ENCODE measurements around the gene ADGRG6.
A peak's percentile ranks its signal among the peaks of the same experiment; 100 is the strongest.

ADGRG6 gene

GRCh38 chr6:142373268-142374090 is 71.7 kb downstream of the ADGRG6 start:
- TF ChIP-seq CTCF (IDR thresholded peaks at IDR 0.05; ENCODE audit: low read depth, low read length): no peak
- no peak for DNase-seq (ENCODE audit: low read depth, low spot score)
- no peak overlapping the region for H3K4me3 ChIP-seq (ENCODE audit: low read depth, low read length)
- in situ Hi-C loops (cut with HindIII; ENCODE audit: low sequenced_read_pairs): no loop called here

- no peak for DNase-seq (ENCODE audit: low read depth, low spot score)
- in situ Hi-C loops (cut with HindIII; ENCODE audit: low sequenced_read_pairs): no loop called here
- TF ChIP-seq CTCF (IDR thresholded peaks at IDR 0.05; ENCODE audit: low read depth, low read length): no peak
- H3K4me3 ChIP-seq (ENCODE audit: low read depth, low read length): no peak overlapping the region
Observed at GRCh38 chr6:142374091-142374770, 72.4 kb downstream of the ADGRG6 start.

GRCh38 chr6:142374965-142375733 is 73.3 kb downstream of the ADGRG6 start:
- in situ Hi-C loops (cut with HindIII; ENCODE audit: low sequenced_read_pairs): no loop called here
- TF ChIP-seq CTCF (IDR thresholded peaks at IDR 0.05; ENCODE audit: low read depth, low read length): no peak
- no peak overlapping the region for H3K4me3 ChIP-seq (ENCODE audit: low read depth, low read length)
- DNase-seq (ENCODE audit: low read depth, low spot score): peak; percentile 74

GRCh38 chr6:142376115-142376514 is 74.3 kb downstream of the ADGRG6 start:
- TF ChIP-seq CTCF (IDR thresholded peaks at IDR 0.05; ENCODE audit: low read depth, low read length): no peak

GRCh38 chr6:142376800-142377496 is 75.1 kb downstream of the ADGRG6 start:
- H3K4me3 ChIP-seq (ENCODE audit: low read depth, low read length): no peak overlapping the region
- in situ Hi-C loops (cut with HindIII; ENCODE audit: low sequenced_read_pairs): no loop called here
- no peak for TF ChIP-seq CTCF (IDR thresholded peaks at IDR 0.05; ENCODE audit: low read depth, low read length)
- DNase-seq (ENCODE audit: low read depth, low spot score): no peak

More at GRCh38 chr6:142376115-142376514, 74.3 kb downstream of the ADGRG6 start:
- in situ Hi-C loops (cut with HindIII; ENCODE audit: low sequenced_read_pairs): no loop called here
- no peak for DNase-seq (ENCODE audit: low read depth, low spot score)
- no peak overlapping the region for H3K4me3 ChIP-seq (ENCODE audit: low read depth, low read length)

- no peak overlapping the region for H3K4me3 ChIP-seq (ENCODE audit: low read depth, low read length)
- no peak for TF ChIP-seq CTCF (IDR thresholded peaks at IDR 0.05; ENCODE audit: low read depth, low read length)
- no peak for DNase-seq (ENCODE audit: low read depth, low spot score)
- in situ Hi-C loops (cut with HindIII; ENCODE audit: low sequenced_read_pairs): no loop called here
Observed at GRCh38 chr6:142377497-142377848, 75.7 kb downstream of the ADGRG6 start.

All from astrocyte of the spinal cord (primary cell).